ENCODE measurements around the gene TNFRSF9. TPM values are rescaled to one million over a fixed set of nuclear protein-coding genes. Genes with fewer than 3 reads are reported as not detected.
"Not testable (repeated sequence)": the region's sequence is repeated elsewhere in the genome, so short reads cannot be mapped to it uniquely, and the experiment has no call there.

TNFRSF9 gene
- polyA plus RNA-seq, 3 donors: 0.08 to 0.20 (median 0.18) TPM

DNA sequence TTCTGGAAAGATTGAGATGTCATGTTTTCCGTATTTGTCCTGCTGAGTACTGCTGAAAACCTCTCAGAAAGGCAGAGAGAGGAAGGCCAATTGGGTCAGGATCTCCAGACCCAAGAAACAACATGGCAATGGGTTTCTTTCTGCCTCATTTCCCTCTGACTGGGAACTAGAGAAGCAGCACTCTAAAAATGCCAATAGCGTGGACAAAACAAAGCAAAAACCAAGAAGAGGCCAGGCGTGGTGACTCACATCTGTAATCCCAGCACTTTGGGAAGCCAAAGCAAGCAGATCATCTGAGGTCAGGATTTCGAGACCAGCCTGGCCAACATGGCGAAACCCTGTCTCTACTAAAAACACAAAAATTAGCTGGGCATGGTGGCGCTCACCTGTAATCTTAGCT, 18.3 kb downstream of the TNFRSF9 start:
- no peak for DNase-seq (ENCODE audit: low read depth in 3 of 3, low spot score in 2 of 3)

DNA sequence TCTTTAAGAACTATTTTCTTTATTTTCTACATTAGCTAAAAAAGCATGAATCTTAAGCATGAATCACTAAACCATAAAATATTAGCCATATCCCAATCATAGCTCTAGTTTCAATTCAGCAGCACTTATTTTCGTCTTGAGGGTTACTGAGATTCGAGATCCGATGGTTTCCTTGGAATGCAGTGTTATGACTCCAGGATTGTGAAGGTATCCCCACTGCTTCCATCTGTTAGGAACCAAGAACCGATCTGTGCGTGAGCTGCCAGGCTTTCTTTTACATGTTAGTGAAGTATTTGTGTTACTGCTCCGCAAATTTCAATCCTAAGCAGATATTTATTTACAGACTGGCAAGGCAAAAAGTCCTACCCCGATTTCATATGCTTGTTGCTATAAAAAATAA, 18.8 kb downstream of the TNFRSF9 start:
- no peak for DNase-seq (ENCODE audit: low read depth in 3 of 3, low spot score in 2 of 3)

- DNase-seq (ENCODE audit: low read depth in 3 of 3, low spot score in 2 of 3): no peak
These were observed 20.8 kb downstream of the TNFRSF9 start for GRCh38 chr1:7919880-7920279.

DNA sequence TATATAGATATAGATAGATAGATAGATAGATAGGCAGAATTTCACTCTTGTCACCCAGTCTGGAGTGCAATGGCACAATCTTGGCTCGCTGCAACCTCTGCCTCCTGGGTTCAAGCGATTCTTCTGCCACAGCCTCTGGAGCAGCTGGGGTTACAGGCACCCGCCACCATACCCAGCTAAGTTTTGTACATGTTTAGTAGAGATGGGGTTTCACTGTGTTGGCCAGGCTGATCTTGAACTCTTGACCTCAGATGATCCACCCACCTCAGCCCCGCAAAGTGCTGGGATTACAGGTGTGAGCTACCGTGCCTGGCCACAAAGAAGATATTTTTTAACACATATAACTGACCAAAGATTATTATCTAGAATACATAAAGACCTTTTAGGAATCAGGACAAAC, 22.7 kb downstream of the TNFRSF9 start:
- DNase-seq (ENCODE audit: low read depth in 3 of 3, low spot score in 2 of 3): not testable (repeated sequence)

DNA sequence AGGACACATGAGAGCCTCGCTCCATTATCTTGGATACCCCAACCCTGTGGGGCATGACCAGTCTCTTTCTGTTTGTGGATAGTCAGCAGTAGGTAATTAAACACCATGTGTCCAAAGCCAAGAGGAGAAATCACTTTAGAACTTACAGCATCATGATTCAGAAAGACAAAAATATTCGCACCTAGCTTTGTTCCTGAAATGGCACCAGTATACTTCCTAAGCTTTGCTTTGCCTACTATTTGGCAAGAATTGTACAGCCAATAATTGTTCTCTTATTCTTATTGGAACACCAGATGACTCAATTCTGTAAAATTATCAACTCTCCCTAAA, 24.2 kb downstream of the TNFRSF9 start:
- no peak for DNase-seq (ENCODE audit: low read depth in 3 of 3, low spot score in 2 of 3)

DNA sequence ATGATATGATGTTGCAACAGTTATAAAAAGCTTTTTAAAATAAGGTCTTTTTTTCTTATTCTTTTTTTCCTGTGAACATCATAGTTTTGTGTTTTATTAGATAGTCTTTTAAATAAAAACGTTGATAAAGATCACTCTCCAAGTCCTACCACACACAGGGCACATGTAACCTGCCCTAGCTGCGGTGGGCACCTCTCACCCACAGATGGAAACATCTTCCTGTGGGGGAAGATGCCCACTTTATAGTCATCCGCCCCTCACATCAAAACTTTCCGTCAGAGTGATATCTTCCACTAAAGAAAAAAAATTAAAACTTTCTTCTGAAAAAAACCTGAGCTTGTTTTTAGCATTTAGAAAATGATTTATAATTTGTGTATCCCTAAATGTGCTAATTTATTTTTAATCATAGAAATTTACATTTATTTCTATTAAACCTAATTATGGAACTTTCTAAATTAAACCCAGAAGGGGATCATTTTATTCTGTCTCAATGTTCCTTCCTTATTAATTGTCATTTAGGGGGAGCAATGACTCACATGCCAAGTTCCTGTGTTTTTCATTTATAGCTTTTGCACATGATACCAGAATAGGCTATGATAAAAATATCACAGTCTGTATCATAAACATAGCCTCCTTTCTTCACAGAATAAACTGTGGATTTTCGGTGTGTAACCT, 24.7 kb downstream of the TNFRSF9 start:
- DNase-seq (ENCODE audit: low read depth in 3 of 3, low spot score in 2 of 3): no peak

GRCh38 chr1:7912743-7913557, 27.7 kb downstream of the TNFRSF9 start:
- no peak for DNase-seq (ENCODE audit: low read depth in 3 of 3, low spot score in 2 of 3)

- DNase-seq (ENCODE audit: low read depth in 3 of 3, low spot score in 2 of 3): no peak
These were observed 28.5 kb downstream of the TNFRSF9 start for GRCh38 chr1:7912145-7912544.

GRCh38 chr1:7905262-7905661, 35.4 kb downstream of the TNFRSF9 start:
- DNase-seq (ENCODE audit: low read depth in 3 of 3, low spot score in 2 of 3): no peak

DNA sequence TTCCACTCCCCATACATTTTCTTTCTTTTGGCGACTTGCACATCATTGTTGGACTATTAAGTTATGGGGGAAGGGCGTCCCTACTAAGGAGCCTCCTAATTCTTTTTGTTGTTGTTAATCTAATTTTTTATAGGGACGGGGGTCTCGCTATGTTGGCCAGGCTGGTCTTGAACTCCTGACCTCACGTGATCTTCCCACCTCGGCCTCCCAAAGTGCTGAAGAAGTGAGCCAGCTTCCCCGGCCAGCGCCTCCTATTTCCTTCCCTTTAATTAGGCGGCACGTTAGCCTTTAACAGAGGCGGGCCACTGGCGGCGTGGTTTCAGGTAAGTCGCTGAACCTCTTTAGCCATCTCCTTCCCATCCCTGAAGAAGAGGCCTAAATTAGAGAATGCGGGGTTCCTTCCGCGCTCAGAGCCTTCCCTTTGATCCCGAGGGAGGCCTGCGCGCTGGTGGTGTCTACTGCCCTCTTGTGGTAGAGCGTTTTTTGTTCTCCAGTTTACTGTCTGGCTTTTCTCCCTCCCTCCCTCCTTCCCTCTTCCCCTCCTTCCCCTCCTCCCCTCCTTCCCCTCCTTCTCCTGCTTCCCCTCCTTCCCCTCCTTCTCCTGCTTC, 38.1 kb downstream of the TNFRSF9 start:
- peak; percentile 48 to 58 (median 54) for DNase-seq (ENCODE audit: low read depth in 3 of 3, low spot score in 2 of 3)

DNA sequence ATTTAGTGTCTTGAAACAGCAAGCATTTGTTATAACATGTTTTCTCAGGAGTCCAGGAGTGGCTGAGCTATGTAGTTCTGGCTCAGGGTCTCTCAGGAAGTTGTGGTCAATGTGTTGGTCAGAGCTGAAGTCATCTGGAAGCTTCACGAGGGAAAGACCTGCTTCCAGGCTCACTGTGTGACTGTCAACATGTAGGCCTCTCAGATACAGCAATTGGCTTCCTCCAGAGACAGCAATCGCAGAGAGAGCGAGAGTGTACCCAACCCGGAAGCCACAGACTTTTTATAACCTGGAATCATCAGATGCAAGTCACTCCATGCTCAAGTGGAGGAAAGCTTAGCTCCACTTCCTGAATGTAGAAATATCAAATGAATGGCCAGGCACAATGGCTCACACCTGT, 40.9 kb downstream of the TNFRSF9 start:
- no peak for DNase-seq (ENCODE audit: low read depth in 3 of 3, low spot score in 2 of 3)

- no peak for DNase-seq (ENCODE audit: low read depth in 3 of 3, low spot score in 2 of 3)
These were observed 41.7 kb downstream of the TNFRSF9 start for GRCh38 chr1:7898962-7899361.

DNA sequence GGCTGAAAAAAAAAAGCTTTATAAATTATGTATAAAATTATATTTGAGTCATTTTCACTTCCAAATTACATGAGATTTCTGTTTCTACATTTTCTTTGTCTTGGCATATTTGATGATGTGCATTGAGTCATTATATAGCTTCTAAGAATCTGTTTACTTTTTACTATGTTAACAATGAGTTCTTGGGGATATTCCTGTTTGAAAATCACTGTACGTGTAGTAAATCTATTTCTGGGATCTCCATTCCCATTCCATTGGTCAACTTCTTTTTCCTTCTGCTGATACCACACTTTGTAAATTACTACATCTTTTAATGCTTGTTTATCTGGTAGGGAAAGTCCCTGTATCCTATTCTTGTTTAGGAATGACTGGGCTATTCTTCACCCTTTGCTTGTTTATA, 43.6 kb downstream of the TNFRSF9 start:
- no peak for DNase-seq (ENCODE audit: low read depth in 3 of 3, low spot score in 2 of 3)

DNA sequence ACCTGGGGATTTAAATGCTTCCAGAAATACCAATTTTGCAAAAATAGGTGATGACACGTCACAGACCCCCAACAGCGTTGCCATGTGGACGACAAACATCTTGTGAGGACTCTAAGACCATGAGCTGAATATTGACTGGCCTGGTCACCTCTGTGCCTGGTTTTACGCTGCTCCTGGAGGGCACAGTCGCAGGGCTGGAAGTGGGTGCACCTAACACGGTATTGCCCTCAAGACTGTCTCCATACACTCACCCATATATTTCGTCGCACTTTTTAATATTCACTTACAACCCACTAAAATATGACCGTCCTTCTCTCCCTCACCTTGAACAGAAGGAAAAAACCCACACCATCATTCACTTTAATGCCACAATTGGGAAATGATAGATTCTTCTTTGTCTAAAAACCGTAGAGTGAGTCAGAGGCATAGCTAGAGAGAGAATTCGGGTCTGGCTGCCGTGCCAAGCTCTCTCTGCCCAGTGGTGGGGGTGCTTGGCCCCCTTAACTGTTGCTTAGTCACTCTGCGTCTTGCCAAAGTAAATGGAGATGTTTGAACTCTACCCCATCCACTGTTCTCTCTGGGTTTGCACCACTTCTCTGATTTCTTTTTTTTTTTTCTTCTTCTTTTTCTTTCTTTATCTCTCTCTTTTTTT, 47.0 kb downstream of the TNFRSF9 start:
- DNase-seq (ENCODE audit: low read depth in 3 of 3, low spot score in 2 of 3): no peak

DNA sequence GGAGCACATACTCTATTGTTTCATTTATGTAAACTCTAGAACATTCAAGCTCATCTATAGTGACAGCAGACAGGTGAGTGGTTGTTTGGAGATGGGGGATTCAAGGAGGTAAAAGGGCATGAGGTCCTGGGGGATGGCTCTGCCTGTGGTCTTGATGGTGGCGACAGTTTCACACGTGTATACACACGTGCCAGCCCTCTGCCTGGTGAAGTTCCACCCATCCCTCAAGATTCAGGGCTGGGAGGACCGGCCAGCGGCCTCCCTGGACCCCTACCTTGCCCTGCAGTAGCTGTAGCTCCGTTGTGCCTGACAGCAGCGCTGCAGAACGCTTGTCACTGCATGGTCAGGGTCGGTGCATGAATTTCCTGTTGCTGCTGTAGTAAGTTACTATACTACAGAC, 48.8 kb downstream of the TNFRSF9 start:
- DNase-seq (ENCODE audit: low read depth in 3 of 3, low spot score in 2 of 3): no peak

GRCh38 chr1:7890853-7891252, 49.8 kb downstream of the TNFRSF9 start:
- no peak for DNase-seq (ENCODE audit: low read depth in 3 of 3, low spot score in 2 of 3)

DNA sequence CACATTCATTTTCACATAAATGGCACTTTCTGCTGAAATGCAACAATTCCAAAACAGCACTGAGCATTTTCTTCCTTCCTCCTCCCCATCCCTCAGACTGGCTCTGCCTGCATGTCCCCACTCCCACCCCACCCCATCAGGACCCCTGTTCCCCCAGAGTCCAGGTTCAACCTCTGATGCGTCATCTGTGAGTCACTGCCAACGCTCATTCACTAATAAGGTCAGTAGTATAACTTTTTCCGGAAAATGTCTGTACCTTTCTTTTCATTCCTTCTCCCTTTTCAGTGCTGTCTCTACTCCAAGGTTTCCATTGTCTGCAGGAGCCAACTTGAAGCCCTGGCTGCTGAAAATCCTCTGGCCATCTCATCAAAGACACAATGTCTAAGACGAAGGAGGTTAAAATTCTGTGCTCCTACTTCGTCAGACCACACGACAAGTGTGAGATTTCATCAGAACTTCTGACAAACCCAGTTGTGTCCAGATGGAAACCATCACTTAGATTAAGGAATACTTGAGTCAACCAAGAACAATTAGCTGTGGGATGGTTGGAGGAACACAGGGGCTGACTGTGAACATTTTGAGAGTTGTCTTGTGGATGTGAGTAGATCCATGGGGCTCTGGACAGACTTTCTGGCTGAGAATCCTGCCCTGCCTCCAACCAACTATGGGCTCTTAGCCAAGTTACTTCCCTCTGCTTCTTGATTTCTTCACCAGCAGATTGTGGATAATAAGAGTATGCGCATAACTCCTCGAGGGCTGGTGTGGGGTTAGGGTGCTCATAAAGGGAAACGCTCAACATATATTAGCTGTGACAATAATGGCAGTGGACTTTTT, 52.2 kb downstream of the TNFRSF9 start:
- DNase-seq (ENCODE audit: low read depth in 3 of 3, low spot score in 2 of 3): no peak

- no peak for DNase-seq (ENCODE audit: low read depth in 3 of 3, low spot score in 2 of 3)
These were observed 54.3 kb downstream of the TNFRSF9 start for GRCh38 chr1:7886405-7886745.

DNA sequence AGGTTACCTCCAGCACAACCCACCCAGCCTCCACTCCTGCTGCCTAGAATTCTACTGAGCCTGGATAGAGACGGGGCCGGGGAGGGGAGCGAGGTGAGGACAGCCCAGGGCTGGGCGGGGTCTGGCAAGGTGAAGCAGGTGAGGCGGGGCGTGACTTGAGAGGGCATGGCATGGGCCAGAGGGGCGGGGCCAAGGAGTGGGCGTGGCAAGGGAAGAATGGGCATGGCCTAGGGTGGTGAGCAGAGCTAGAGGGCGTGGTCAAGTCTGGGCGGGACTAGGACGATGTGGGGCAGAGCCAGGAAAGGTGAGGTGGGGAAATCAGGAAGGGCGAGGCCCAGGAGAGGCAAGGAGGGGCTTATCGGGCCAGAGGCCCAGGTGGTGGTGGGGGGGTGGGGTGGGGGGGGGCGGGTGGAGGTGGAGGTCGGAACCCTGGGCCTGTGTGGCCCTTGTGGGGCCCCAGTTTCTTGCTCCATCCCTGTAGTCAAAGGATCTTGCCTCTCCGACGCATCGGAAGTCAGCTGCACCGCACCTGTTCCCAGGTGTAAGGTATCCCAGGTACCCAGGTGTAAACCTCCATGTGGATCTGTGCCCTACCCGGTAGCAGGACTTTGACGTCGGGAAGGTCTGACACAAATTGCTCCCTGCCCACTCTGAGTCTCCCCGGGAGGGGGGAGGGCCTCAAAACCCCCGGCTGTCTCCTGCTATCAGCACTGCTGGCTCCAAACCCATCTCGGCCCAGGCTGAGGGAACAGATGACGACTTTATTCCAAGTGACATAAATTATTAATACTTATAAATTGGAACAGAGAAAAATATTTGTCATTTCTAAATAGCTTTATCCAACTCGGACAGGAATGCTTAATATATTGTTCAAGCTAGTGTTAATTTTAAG, 54.9 kb downstream of the TNFRSF9 start:
- DNase-seq (ENCODE audit: low read depth in 3 of 3, low spot score in 2 of 3): no peak

- no peak for DNase-seq (ENCODE audit: low read depth in 3 of 3, low spot score in 2 of 3)
These were observed 55.9 kb downstream of the TNFRSF9 start for GRCh38 chr1:7884757-7885156.

Measured in right renal cortex interstitium (tissue), 3 donors.